GM12874 (cell line): ENCODE measurements around the gene SYS1.

Source experiments
- TF ChIP-seq, protein P1 (sequence below): IDR thresholded peaks from 2 replicates; pipeline ENCODE4 v1.5.1; 2011; ENCODE audit warnings: low read depth, mild to moderate bottlenecking, control low read depth, low read length, moderate library complexity; ENCODE audit not compliant: insufficient read depth

SYS1 gene

DNA sequence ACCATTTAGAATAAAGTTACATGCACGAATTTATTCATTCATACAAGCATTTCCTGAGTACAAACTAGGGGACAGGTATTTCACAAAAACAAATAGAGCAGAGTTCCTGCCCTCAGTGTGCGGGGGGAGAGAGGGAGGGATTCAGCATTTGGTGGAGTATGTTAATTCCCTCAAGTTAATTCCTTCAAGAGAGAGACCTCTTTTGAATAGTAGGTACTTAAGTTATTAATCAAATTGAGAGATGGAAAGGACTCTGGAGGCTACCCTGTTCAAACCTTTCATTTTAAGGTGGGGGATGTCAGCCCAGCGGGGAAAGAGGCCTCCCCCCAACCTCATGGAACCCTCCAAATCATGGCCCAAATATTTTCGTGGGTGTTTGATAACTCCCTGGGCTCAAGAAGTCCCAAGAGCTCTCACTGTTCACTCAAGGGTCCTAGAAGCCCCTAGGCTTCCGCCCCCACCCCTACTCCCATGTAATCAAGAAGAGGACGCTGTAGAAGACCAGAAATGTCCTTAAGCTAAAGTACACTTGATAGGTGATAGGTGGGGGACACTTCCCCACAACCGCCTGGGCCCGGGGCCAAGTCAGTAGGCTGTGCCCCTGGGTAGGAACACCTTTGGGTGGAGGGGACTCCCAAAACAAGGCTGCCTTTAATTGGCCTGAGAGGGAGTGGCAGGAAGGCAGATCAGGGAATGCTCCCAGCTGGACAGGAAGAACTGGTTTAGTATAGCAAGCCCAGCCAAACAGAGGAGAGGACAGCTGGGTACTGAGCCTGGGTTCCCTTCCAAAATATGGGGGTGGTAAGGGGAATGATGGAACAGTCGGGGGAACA lies 17.6 kb upstream of the SYS1 start:
- TF ChIP-seq, protein P1, sequence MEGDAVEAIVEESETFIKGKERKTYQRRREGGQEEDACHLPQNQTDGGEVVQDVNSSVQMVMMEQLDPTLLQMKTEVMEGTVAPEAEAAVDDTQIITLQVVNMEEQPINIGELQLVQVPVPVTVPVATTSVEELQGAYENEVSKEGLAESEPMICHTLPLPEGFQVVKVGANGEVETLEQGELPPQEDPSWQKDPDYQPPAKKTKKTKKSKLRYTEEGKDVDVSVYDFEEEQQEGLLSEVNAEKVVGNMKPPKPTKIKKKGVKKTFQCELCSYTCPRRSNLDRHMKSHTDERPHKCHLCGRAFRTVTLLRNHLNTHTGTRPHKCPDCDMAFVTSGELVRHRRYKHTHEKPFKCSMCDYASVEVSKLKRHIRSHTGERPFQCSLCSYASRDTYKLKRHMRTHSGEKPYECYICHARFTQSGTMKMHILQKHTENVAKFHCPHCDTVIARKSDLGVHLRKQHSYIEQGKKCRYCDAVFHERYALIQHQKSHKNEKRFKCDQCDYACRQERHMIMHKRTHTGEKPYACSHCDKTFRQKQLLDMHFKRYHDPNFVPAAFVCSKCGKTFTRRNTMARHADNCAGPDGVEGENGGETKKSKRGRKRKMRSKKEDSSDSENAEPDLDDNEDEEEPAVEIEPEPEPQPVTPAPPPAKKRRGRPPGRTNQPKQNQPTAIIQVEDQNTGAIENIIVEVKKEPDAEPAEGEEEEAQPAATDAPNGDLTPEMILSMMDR = no peak

DNA sequence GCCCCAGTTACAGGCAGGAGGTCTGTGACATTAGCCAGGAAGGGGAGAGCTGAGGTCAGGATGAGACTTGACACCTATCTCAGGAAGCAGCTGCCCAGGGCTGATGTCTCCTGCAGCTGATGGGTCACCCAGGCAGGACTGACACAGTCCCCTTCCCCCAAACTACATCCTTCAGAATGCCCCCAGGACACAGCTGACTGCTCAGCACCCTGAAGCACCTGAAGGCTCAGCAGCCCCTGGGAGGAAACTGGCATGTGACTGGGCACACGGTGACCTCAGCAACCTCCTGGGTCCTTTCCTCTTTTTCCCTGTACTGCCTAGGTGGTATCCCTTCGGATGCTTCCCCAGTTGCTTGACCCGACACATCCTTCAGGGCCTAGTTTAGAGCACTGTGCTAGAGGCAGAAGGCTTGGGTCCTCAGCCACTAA lies 16.7 kb upstream of the SYS1 start:
- TF ChIP-seq, protein P1 = no peak

DNA sequence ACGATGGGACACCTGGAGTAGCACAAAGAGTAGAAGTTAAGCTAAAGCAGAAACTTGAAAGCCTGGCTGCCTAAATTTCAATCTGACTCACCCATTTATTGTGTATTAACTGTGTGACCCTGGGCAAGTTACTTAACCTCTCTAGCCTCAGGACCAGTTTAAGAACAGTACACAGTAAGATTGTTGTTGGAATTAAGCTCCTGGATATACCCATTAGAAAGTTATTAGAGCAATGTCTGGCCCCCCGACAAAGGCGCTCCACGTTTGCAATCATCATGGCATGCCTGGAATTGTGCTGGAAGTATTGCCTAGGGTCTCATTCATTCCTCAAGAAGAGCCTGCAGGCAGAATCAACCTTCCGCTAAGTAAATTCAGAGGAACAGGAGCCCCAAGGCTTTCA lies 16.1 kb upstream of the SYS1 start:
- TF ChIP-seq, protein P1 = no peak

DNA sequence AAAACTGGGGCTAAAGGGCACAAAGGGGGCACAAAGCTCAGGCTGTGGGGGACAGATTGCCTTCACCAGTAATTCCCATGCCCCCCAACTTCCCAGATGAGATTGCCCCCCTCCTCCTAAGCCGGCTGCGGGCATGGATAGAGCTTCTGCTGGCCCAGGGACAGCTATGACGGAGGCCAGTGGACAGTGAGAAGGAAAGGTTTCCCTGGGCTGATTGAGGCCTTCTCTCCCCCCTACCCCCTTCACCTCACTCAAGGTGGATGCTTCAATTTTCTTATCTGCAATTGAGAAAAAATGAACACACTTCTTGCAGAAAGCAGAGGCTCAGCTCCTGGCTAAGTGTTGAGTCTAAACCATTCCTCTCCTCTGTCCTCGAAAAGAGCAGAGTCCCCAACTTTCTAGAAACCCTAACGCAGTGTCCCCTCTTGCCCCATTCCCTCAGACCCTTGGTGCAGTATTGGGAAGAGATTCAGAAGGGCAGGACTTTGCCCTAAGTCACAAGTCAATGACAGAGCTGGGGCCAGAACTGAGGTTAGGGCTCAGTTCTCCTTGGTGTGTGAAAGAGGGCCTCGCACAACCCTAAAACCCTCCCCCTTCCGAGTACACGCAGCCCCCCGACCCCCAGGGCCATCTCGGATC lies 15.5 kb upstream of the SYS1 start:
- TF ChIP-seq, protein P1 = no peak

DNA sequence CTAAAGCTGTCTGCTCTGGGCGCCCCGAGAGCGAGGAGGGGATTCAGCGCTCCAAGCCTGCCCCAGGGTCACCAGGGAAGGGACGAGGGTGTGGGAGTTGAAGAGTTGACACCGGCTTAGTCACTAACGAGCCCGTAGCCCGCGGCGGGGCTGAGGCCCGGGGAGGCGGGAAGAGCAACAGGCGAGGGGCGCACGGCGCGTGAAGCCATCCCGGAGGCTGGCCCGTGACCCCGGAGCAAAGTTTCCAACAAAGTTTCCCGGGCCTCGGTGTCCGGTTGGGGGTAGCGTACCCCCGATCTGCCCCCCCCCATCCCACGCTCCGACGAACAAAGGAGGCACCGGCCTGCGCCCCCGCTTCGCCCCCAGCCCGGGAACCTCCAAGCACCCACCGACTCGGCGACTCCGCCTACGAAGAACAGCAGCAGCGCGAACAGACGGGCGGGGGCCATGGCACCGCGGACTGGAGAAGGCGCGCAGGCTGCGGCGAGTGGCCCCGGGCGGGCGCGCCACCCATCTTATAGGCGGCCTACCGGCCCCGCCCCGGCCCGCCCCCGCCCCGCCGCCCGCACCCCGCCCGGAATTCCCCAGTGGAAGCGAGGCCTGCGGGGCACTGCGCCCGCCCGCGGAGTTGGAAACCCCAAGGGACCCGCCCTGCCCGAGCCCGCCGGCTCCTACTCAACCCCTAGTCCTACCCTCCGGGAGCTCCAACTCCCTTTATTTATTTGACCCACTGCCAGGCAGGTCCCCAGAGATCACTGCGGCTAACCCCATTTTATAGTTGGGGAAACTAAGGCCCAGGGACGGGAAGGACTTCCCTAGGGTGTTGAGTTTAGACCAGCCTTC lies 14.8 kb upstream of the SYS1 start, which contains the start of gene SDC4:
Gene SDC4 (minus strand): TSS at position 489 of the 843 bp plus-strand sequence. CDS start 40 bp downstream, at position 449.
- TF ChIP-seq, protein P1 = no peak

DNA sequence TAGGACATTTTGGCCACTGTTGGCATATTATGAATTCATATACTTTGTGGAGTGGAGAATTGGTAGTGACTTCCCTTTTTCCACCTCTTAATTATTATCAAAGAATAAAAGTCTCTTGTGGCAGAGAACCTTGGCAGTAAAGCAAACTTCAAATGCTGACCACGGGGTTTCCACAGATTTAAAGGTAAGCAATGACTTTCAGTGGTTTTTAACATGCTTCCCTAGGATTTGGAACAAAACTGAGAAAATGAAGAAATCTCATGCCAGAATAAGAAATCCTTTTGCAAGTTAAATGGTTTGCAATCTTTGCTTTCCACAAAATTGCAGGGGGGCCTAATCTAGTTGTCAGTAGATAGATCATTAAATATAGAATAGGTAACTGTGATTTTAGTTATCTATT lies 12.7 kb upstream of the SYS1 start:
- TF ChIP-seq, protein P1 = no peak

DNA sequence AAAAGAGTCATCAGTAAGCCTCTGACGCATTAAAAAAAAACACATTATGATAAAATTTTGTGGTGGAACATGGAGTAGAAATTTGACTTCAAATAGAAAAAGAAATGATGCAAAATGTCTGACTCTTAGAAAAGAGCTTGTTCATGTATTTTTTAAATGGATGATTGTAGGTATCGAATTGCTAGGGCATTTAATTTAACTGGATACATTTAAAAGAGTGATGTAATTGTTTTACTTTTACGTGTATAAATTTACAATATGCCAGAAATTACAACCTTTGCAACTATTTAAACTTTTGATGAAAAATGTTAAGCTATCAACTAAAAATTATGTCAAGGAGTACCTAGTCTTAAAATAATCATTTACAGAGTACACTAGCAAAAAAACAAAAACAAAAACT lies 10.2 kb upstream of the SYS1 start:
- TF ChIP-seq, protein P1 = no peak
